Ascending aorta (tissue), 2 donors: ENCODE data around the gene MAGEB6B. TPM values are rescaled to one million over a fixed set of nuclear protein-coding genes. Genes with fewer than 3 reads are reported as not detected.
"Not testable (repeated sequence)": the region's sequence is repeated elsewhere in the genome, so short reads cannot be mapped to it uniquely, and the experiment has no call there.

Experiments used
- DNase-seq, 2 donors: peaks; one replicate each; pipeline ENCODE4 v3.0.0-alpha.2; 2019; ENCODE audit warnings: low spot score in 2 of 2
- H3K27ac ChIP-seq, 2 donors: fragments of 200-600 bp; sonication (generic); one replicate each; pipeline ENCODE4 v1.5.1; 2016 to 2017; ENCODE audit warnings: mild to moderate bottlenecking in 1 of 2
- H3K27me3 ChIP-seq: fragments of 200-600 bp; sonication (generic); one replicate; pipeline ENCODE4 v1.5.1; 2017
- H3K36me3 ChIP-seq, 2 donors: fragments of 200-600 bp; sonication (generic); one replicate each; pipeline ENCODE4 v1.5.1; 2016
- H3K4me1 ChIP-seq, 2 donors: fragments of 200-600 bp; sonication (generic); one replicate each; pipeline ENCODE4 v1.5.1; 2016 to 2017; ENCODE audit warnings: mild to moderate bottlenecking in 1 of 2
- H3K4me3 ChIP-seq, 2 donors: fragments of 200-600 bp; sonication (generic); one replicate each; pipeline ENCODE4 v1.5.1; 2016 to 2017; ENCODE audit warnings: mild to moderate bottlenecking in 1 of 2
- H3K9me3 ChIP-seq, 2 donors: fragments of 200-600 bp; sonication (generic); one replicate each; pipeline ENCODE4 v1.5.1; 2016
- intact Hi-C: fragments of 100-400 bp; cut with DNase I; formaldehyde crosslinking; loops from one replicate; pipeline ENCODE4 v1.15.1; 2023
- total RNA-seq: library from RNA; depleted of rRNA; stranded (reverse); fragments of >200 nt; gene quantifications from one replicate; pipeline ENCODE4 v1.1.0, GENCODE V29; 2016
- TF ChIP-seq, protein P1 (sequence below), 3 experiments: fragments of 200-600 bp in 2 of 3; fragments of 450-650 bp in 1 of 3; sonication (generic) in 2 of 3; IDR thresholded peaks; one replicate each; pipeline ENCODE4 v1.5.1; 2016 to 2019; ENCODE audit warnings: antibody characterized with exemption in 3 of 3, mild to moderate bottlenecking in 1 of 3, moderate library complexity in 1 of 3

MAGEB6B gene
- total RNA-seq: not detected

DNA sequence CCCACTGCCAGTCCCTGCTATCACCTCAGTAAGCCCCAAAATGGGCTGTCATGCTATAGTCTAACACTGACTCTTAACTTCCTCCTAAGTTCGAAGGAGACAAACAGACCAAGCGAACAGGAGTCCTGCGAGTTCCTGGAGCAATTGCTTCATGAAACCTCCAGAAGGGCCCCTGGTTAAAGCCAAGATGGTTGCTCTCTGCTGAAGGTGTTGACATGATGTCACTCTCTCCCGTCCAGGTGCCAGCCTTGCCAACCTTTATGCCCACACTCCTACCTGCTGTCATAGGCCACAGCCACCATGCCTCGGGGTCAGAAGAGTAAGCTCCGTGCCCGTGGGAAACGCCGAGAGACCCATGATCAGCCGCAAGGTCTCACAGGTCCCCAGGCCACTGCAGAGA is at the start of gene MAGEB6B:
TSS of gene MAGEB6B (plus strand) at position 301 of the 400 bp plus-strand sequence. CDS start at position 301, 0 bp downstream.
- Histone ChIP-seq H3K27ac (no peak within 1 kb of the TSS), H3K4me1 (no peaks in the 10 kb centered on the region), H3K4me3 (no peak within 1 kb of the TSS), H3K36me3 (no peaks in the 10 kb centered on the region), H3K27me3 (no peaks in the 10 kb centered on the region), H3K9me3 (no peaks in the 10 kb centered on the region)
- TF ChIP-seq, protein P1, sequence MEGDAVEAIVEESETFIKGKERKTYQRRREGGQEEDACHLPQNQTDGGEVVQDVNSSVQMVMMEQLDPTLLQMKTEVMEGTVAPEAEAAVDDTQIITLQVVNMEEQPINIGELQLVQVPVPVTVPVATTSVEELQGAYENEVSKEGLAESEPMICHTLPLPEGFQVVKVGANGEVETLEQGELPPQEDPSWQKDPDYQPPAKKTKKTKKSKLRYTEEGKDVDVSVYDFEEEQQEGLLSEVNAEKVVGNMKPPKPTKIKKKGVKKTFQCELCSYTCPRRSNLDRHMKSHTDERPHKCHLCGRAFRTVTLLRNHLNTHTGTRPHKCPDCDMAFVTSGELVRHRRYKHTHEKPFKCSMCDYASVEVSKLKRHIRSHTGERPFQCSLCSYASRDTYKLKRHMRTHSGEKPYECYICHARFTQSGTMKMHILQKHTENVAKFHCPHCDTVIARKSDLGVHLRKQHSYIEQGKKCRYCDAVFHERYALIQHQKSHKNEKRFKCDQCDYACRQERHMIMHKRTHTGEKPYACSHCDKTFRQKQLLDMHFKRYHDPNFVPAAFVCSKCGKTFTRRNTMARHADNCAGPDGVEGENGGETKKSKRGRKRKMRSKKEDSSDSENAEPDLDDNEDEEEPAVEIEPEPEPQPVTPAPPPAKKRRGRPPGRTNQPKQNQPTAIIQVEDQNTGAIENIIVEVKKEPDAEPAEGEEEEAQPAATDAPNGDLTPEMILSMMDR (IDR thresholded peaks at IDR 0.05): no peak
- intact Hi-C loops: no loop called here
- DNase-seq: no peak

DNA sequence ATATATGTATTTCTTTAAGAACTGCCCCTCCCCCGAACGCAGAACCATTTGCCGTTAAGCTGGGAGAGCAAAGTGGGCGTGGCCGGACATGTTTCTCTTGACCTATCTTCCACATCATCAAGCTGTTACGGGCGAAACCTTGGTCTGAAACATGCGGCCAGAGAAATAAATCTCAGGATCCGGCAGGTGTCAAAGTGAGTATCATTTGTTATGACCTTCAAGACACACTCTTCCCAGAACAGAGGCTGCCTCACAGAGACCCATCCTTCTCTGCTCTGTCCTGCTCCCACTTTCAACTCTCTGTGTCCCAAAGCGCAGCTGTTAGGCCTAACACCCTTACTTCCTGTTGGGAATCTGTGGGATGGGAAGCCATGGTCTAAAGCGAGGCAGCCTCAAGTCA is 22.1 kb upstream of the MAGEB6B start, which contains the start of gene MAGEB18:
TSS of gene MAGEB18 (plus strand) at position 70 of the 400 bp plus-strand sequence. CDS start 643 bp downstream, outside the sequence.
- intact Hi-C loops: no loop called here
- DNase-seq: no peak
- no peaks in the 10 kb centered on the region for H3K9me3 ChIP-seq

GRCh38 chrX:26146024-26146423 is 14.4 kb upstream of the MAGEB6B start:
- intact Hi-C loops: no loop called here
- H3K9me3 ChIP-seq: no peaks in the 10 kb centered on the region
- no peak overlapping the region for H3K27ac ChIP-seq
- no peak for DNase-seq
- H3K27me3 ChIP-seq: no peaks in the 10 kb centered on the region
- no peaks in the 10 kb centered on the region for H3K36me3 ChIP-seq
- no peaks in the 10 kb centered on the region for H3K4me1 ChIP-seq
- TF ChIP-seq, protein P1 (IDR thresholded peaks at IDR 0.05): no peak
- no peak overlapping the region for H3K4me3 ChIP-seq

More for the DNA sequence above, 22.1 kb upstream of the MAGEB6B start, which contains the start of gene MAGEB18:
- Histone ChIP-seq H3K36me3 (no peaks in the 10 kb centered on the region), H3K27me3 (no peaks in the 10 kb centered on the region), H3K4me1 (no peaks in the 10 kb centered on the region), H3K27ac (no peak within 1 kb of the TSS), H3K4me3 (no peak within 1 kb of the TSS)
- TF ChIP-seq, protein P1 (IDR thresholded peaks at IDR 0.05): no peak

DNA sequence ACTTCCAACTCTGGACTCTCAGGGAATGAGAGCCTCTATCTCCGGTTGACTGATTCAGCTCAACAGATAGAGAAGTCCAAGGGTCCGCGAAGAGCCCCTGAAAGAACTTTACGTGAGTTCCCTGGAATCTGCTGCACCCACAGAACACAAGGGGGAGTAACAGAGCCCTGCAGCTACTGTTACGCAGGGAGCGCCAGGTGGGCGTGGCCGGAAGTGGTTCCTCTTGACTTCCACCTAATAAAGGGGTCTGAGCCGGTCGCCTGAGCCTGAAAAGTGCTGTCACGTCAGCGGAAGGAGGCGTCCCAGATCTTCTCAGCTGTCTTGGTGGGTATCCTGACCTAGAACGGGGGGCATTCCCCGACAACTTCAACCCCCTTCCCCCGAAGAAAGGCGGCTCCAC is 31.8 kb downstream of the MAGEB6B start, which contains the start of gene MAGEB6:
TSS of gene MAGEB6 (plus strand) at position 237 of the 400 bp plus-strand sequence. CDS start 1,407 bp downstream, outside the sequence.
- intact Hi-C loops: no loop called here
- Histone ChIP-seq H3K9me3 (no peaks in the 10 kb centered on the region), H3K27ac (no peak within 1 kb of the TSS), H3K4me3 (no peak within 1 kb of the TSS), H3K4me1 (no peaks in the 10 kb centered on the region), H3K27me3 (no peaks in the 10 kb centered on the region), H3K36me3 (no peaks in the 10 kb centered on the region)
- DNase-seq: no peak
- TF ChIP-seq, protein P1 (IDR thresholded peaks at IDR 0.05): no peak

GRCh38 chrX:26203561-26203960 is 43.2 kb downstream of the MAGEB6B start:
- H3K4me3 ChIP-seq: no peak overlapping the region
- no peak for DNase-seq
- no peaks in the 10 kb centered on the region for H3K36me3 ChIP-seq
- H3K27me3 ChIP-seq: no peaks in the 10 kb centered on the region
- TF ChIP-seq, protein P1 (IDR thresholded peaks at IDR 0.05): no peak
- H3K9me3 ChIP-seq: no peaks in the 10 kb centered on the region
- no peak overlapping the region for H3K27ac ChIP-seq
- intact Hi-C loops: no loop called here
- H3K4me1 ChIP-seq: no peaks in the 10 kb centered on the region

GRCh38 chrX:26204717-26205116 is 44.3 kb downstream of the MAGEB6B start:
- H3K9me3 ChIP-seq, H3K4me1 ChIP-seq, intact Hi-C loops, DNase-seq, H3K36me3 ChIP-seq, H3K27ac ChIP-seq, H3K4me3 ChIP-seq, H3K27me3 ChIP-seq: not testable (repeated sequence)
